Esophagus muscularis mucosa (tissue), 4 donors: Measurements from ENCODE around the gene SFSWAP. TPM values are rescaled to one million over a fixed set of nuclear protein-coding genes. Genes with fewer than 3 reads are reported as not detected.
"Not testable (repeated sequence)": the region's sequence is repeated elsewhere in the genome, so short reads cannot be mapped to it uniquely, and the experiment has no call there.

ENCODE experiments used
- DNase-seq: peaks from one replicate; pipeline ENCODE4 v3.0.0-alpha.2; 2017; ENCODE audit errors: extremely low spot score
- H3K27ac ChIP-seq, 4 donors: fragments of 200-600 bp; sonication (generic); replicated peaks in 1 of 4; 1 replicate in 3 of 4; 2 replicates in 1 of 4; pipeline ENCODE4 v1.5.1; 2016 to 2019; ENCODE audit warnings: mild to moderate bottlenecking in 1 of 4
- H3K27me3 ChIP-seq, 4 donors: fragments of 200-600 bp; sonication (generic); one replicate each; pipeline versions ENCODE4 v1.5.1 to v1.6.0; 2016 to 2019
- H3K36me3 ChIP-seq, 4 donors: fragments of 200-600 bp; sonication (generic); one replicate each; pipeline ENCODE4 v1.5.1; 2016 to 2019
- H3K4me1 ChIP-seq, 4 donors: fragments of 200-600 bp; sonication (generic); one replicate each; pipeline ENCODE4 v1.5.1; 2016 to 2019
- H3K4me3 ChIP-seq, 4 donors: fragments of 200-600 bp; sonication (generic); 1 replicate in 2 of 4; 2 replicates in 2 of 4; pipeline ENCODE4 v1.5.1; 2016 to 2019; ENCODE audit warnings: mild to moderate bottlenecking in 4 of 4, moderate library complexity in 1 of 4
- H3K9me3 ChIP-seq, 4 donors: fragments of 200-600 bp; sonication (generic); 1 replicate in 3 of 4; 2 replicates in 1 of 4; pipeline ENCODE4 v1.5.1; 2016 to 2019
- EP300 ChIP-seq: sonication (generic); formaldehyde crosslinking; IDR thresholded peaks from one replicate; pipeline ENCODE4 v1.6.1; 2017; ENCODE audit warnings: antibody characterized with exemption
- POLR2A ChIP-seq: fragments of 450-650 bp; IDR thresholded peaks from one replicate; pipeline ENCODE4 v1.6.1; 2017; ENCODE audit warnings: antibody characterized with exemption, moderate library complexity, mild to moderate bottlenecking, low read depth
- POLR2AphosphoS5 ChIP-seq, 2 donors: sonication (generic); formaldehyde crosslinking; IDR thresholded peaks; one replicate each; pipeline ENCODE4 v1.6.1; 2017; ENCODE audit warnings: antibody characterized with exemption in 2 of 2
- WGBS: methylation state at CpG from one replicate; pipeline ENCODE4 v1.1.5; 2018; 5-methylcytosine and 5-hydroxymethylcytosine counted together
- intact Hi-C: fragments of 100-400 bp; cut with DNase I; formaldehyde crosslinking; loops from one replicate; pipeline ENCODE4 v1.15.1; 2023
- total RNA-seq, 4 donors: library from RNA; depleted of rRNA; stranded (reverse); fragments of >200 nt; gene quantifications; one replicate each; pipeline versions ENCODE4 v1.1.0 to v1.2.1, GENCODE V29; 2016
- TF ChIP-seq, protein P1 (sequence below), 3 experiments: fragments of 200-600 bp in 2 of 3; fragments of 450-650 bp in 1 of 3; sonication (generic) in 2 of 3; IDR thresholded peaks; one replicate each; pipeline ENCODE4 v1.5.1; 2017 to 2019; ENCODE audit warnings: antibody characterized with exemption in 3 of 3, mild to moderate bottlenecking in 2 of 3, moderate library complexity in 1 of 3

SFSWAP gene
- total RNA-seq, 4 donors from 2014 or later = 21.7 to 28.2 (median 25.0) TPM

DNA sequence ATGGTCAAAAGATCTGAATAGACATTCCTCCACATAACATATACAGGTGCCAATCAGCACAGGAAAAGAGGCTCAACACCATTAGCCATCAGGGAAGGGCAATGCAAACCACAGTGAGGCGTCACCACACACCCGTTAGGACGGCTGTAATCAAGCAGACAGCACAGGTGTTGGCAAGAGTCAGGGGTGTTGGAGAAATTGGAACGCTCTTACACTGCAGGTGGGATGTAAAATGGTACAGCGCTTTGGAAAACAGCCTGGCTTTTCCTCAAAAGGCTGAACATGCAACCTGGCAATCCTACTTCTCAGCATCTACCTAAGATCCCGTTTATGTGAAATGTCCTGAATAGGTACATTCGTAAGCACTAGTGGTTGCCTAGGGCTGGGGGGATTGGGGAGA, 95.8 kb downstream of the SFSWAP start:
- DNase-seq = no peak
- H3K36me3 ChIP-seq = peaks cover 9 to 14% (median 13%) of the 10 kb centered on the region in 4 donors
- intact Hi-C loops = no loop called here
- H3K27ac ChIP-seq = no peak overlapping the region
- TF ChIP-seq, protein P1, sequence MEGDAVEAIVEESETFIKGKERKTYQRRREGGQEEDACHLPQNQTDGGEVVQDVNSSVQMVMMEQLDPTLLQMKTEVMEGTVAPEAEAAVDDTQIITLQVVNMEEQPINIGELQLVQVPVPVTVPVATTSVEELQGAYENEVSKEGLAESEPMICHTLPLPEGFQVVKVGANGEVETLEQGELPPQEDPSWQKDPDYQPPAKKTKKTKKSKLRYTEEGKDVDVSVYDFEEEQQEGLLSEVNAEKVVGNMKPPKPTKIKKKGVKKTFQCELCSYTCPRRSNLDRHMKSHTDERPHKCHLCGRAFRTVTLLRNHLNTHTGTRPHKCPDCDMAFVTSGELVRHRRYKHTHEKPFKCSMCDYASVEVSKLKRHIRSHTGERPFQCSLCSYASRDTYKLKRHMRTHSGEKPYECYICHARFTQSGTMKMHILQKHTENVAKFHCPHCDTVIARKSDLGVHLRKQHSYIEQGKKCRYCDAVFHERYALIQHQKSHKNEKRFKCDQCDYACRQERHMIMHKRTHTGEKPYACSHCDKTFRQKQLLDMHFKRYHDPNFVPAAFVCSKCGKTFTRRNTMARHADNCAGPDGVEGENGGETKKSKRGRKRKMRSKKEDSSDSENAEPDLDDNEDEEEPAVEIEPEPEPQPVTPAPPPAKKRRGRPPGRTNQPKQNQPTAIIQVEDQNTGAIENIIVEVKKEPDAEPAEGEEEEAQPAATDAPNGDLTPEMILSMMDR (IDR thresholded peaks at IDR 0.05) = no peak
- TF ChIP-seq POLR2AphosphoS5 (IDR thresholded peaks at IDR 0.05) = no peak
- TF ChIP-seq EP300 = no peak
- TF ChIP-seq POLR2A = no peak
- H3K4me1 ChIP-seq = peaks cover 0 to 11% (median 8%) of the 10 kb centered on the region in 4 donors
- no peak overlapping the region for H3K4me3 ChIP-seq
- 82% methylated on average over 7 of the region's 7 CpGs for WGBS
- no peaks in the 10 kb centered on the region for H3K9me3 ChIP-seq
- no peaks in the 10 kb centered on the region for H3K27me3 ChIP-seq

DNA sequence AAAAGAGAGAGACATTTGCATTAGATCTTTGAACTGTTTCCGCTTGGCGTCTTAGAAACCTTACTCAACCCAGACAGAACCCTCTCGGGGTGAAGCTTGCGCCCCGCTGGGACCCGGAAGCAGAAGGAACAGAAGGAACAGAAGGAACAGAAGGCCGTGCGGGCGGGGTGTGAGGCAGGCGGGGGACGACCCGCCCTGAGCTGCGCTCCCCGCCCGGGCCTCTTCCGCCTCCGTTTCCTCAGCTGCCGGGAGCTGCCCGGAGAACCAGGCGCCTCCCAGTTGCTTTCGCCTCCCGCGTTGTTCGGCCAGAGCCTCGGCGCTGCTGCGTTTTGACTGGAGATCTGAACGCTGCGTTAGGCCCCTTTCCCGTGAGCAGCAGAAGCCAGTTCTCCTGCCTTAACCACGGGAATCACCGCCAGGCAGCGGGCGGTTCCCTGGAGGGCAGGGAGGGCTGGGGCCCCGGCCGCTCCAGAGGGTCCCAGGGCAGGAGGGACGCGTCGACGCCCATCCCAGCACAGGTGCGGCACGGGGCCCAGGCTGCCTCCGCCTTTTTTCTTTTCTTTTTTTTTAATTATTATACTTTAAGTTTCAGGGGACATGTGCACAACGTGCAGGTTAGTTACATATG, 98.0 kb downstream of the SFSWAP start:
- H3K27ac ChIP-seq = no peak overlapping the region
- intact Hi-C loops = no loop called here
- H3K27me3 ChIP-seq = no peaks in the 10 kb centered on the region
- H3K9me3 ChIP-seq = peaks cover 0 to 7% (median 0%) of the 10 kb centered on the region in 4 donors
- DNase-seq = no peak
- H3K36me3 ChIP-seq = no peaks in the 10 kb centered on the region
- WGBS = 68% methylated on average over 44 of the region's 44 CpGs
- no peak for TF ChIP-seq POLR2A
- TF ChIP-seq EP300 = no peak
- H3K4me1 ChIP-seq = peaks cover 0 to 7% (median 6%) of the 10 kb centered on the region in 4 donors
- H3K4me3 ChIP-seq = peak overlapping the region in 2 of 4 donors; percentile 40 to 41

DNA sequence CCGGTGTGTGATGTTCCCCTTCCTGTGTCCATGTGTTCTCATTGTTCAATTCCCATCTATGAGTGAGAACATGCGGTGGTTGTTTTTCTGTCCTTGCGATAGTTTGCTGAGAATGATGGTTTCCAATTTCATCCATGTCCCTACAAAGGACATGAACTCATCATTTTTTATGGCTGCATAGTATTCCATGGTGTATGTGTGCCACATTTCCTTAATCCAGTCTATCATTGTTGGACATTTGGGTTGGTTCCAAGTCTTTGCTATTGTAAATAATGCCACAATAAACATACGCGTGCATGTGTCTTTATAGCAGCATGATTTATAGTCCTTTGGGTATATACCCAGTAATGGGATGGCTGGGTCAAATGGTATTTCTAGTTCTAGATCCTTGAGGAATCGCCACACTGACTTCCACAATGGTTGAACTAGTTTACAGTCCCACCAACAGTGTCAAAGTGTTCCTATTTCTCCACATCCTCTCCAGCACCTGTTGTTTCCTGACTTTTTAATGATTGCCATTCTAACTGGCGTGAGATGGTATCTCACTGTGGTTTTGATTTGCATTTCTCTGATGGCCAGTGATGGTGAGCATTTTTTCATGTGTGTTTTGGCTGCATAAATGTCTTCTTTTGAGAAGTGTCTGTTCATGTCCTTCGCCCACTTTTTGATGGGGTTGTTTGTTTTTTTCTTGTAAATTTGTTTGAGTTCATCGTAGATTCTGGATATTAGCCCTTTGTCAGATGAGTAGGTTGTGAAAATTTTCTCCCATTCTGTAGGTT, 98.8 kb downstream of the SFSWAP start:
- H3K9me3 ChIP-seq, intact Hi-C loops, H3K27ac ChIP-seq, H3K27me3 ChIP-seq, H3K36me3 ChIP-seq, H3K4me1 ChIP-seq, DNase-seq, H3K4me3 ChIP-seq: not testable (repeated sequence)
- WGBS = 95% methylated on average over 8 of the region's 9 CpGs

DNA sequence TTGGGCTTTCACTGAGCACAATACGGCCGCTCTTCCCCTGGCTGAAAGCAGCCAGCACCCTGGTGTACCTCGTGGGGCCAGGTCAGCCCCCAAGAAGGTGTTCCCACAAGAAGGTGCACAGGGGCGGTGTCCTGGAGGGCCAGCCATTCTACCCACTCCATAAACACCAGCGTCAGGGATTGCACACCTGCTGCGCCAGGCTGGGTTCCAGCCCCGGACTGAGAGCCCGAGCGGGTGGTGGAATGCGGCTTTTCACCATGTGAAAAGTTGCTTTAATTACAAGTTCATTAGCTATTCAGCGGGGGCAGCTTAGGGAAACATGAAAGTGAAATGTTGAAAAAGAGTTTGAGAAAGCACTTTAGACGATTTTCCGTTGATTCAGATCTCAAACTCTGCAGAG, 99.8 kb downstream of the SFSWAP start:
- no peak overlapping the region for H3K4me3 ChIP-seq
- H3K9me3 ChIP-seq = peaks cover 0 to 7% (median 0%) of the 10 kb centered on the region in 4 donors
- H3K27ac ChIP-seq = no peak overlapping the region
- WGBS = 78% methylated on average over 9 of the region's 13 CpGs
- no peak for TF ChIP-seq POLR2A
- TF ChIP-seq POLR2AphosphoS5 (IDR thresholded peaks at IDR 0.05) = no peak
- TF ChIP-seq, protein P1 (IDR thresholded peaks at IDR 0.05) = no peak
- TF ChIP-seq EP300 = no peak
- H3K36me3 ChIP-seq = no peaks in the 10 kb centered on the region
- H3K27me3 ChIP-seq = peaks cover 0 to 2% (median 0%) of the 10 kb centered on the region in 4 donors
- DNase-seq = no peak
- intact Hi-C loops = no loop called here
- no peaks in the 10 kb centered on the region for H3K4me1 ChIP-seq

DNA sequence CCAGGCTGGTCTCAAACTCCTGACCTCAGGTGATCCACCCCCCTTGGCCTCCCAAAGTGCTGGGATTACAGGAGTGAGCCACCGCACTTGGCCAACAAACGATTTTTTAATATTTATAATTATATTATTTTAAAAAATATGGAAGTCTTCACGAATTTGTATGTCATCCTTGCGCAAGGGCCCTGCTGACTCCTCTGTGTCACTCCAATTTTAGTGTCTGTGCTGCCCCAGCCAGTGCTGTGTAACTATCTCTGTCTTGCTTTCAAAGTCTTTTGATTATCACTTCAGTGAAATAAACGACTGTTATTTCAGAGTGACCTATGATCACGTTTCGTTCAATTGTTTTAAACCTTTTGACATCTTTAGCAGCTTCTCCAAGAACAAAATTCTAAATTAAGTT, 104.2 kb downstream of the SFSWAP start:
- Histone ChIP-seq H3K4me1 (no peaks in the 10 kb centered on the region), H3K36me3 (no peaks in the 10 kb centered on the region), H3K27me3 (peaks cover 0 to 6% (median 0%) of the 10 kb centered on the region in 4 donors), H3K4me3 (no peak overlapping the region), H3K27ac (no peak overlapping the region), H3K9me3 (peaks cover 0 to 7% (median 0%) of the 10 kb centered on the region in 4 donors)
- WGBS = 79% methylated on average over 7 of the region's 7 CpGs
- no peak for DNase-seq
- intact Hi-C loops = no loop called here
- TF ChIP-seq POLR2AphosphoS5 (IDR thresholded peaks at IDR 0.05) (no peak), EP300 (no peak), POLR2A (no peak)
- TF ChIP-seq, protein P1 (IDR thresholded peaks at IDR 0.05) = no peak
